ENCODE data around the gene CCDC8.

- peak; percentile 32; the same call in 2 of the 3 replicates for TF ChIP-seq CTCF (IDR thresholded peaks at IDR 0.05)
- TF ChIP-seq MAX (IDR thresholded peaks at IDR 0.05), result peak; percentile 68
- no peak for TF ChIP-seq REST (IDR thresholded peaks at IDR 0.05)
- no peak for TF ChIP-seq USF2 (IDR thresholded peaks at IDR 0.05)
- TF ChIP-seq JUN (IDR thresholded peaks at IDR 0.05), result peak in 1 of 2 experiments; percentile 60; a peak in 2 of 5 replicates
- TF ChIP-seq POLR2A (IDR thresholded peaks at IDR 0.05; ENCODE audit: low read length), result peak; percentile 78; the same call in 1 of the 2 replicates
- peak; percentile 43; the same call in 1 of the 3 replicates for TF ChIP-seq BCL3 (IDR thresholded peaks at IDR 0.05)
- TF ChIP-seq BHLHE40 (IDR thresholded peaks at IDR 0.05; ENCODE audit: low read depth, low read length), result no peak
- TF ChIP-seq HMGXB4 (CRISPR knock-in tag; IDR thresholded peaks at IDR 0.05; ENCODE audit: borderline replicate concordance), result no peak
- no peak for TF ChIP-seq EP300 (IDR thresholded peaks at IDR 0.05)
- no peak for TF ChIP-seq CBX8 (IDR thresholded peaks at IDR 0.05)
- TF ChIP-seq RFX5 (IDR thresholded peaks at IDR 0.05), result no peak
- no peak for TF ChIP-seq HOXA7 (CRISPR knock-in tag; IDR thresholded peaks at IDR 0.05)
- TF ChIP-seq POLR2AphosphoS2 (conservative IDR thresholded peaks at IDR 0.05; ENCODE audit: low read length), result no peak
Measured at GRCh38 chr19:46404055-46404752, 9.2 kb downstream of the CCDC8 start.

Measured in A549 (cell line).